ENCODE data around the gene CHMP2A.

Gene CHMP2A

GRCh38 chr19:58513694-58514563 lies 41.0 kb downstream of the CHMP2A start:
- Histone ChIP-seq H3K9me3 (ENCODE audit: insufficient read depth, low read depth, low read length) (no peaks in the 10 kb centered on the region), H3K4me1 (ENCODE audit: insufficient read depth, low read length, poor library complexity, severe bottlenecking) (peaks cover 29% of the 10 kb centered on the region), H3K27me3 (ENCODE audit: insufficient read depth, low read length, poor library complexity, severe bottlenecking) (no peaks in the 10 kb centered on the region), H3K9ac (ENCODE audit: low read depth, low read length, poor library complexity, severe bottlenecking) (peak overlapping the region; percentile 94), H3K4me3 (ENCODE audit: low read length, poor library complexity, severe bottlenecking) (peak overlapping the region; percentile 94), H4K20me1 (ENCODE audit: insufficient read depth, low read length, poor library complexity, severe bottlenecking) (no peaks in the 10 kb centered on the region), H3K9me2 (replicated peaks; ENCODE audit: low read depth, low read length) (no peaks in the 10 kb centered on the region), H3K79me2 (ENCODE audit: insufficient read depth, low read length) (peaks cover 45% of the 10 kb centered on the region), H3F3A (ENCODE audit: low read depth) (no peaks in the 10 kb centered on the region), H2AFZ (ENCODE audit: low read length) (peak overlapping the region; percentile 55; the same call in 1 of the 2 replicates), H3K4me2 (ENCODE audit: low read depth, low read length, poor library complexity, severe bottlenecking) (peak overlapping the region; percentile 100), H3K36me3 (ENCODE audit: insufficient read depth, low read length) (no peaks in the 10 kb centered on the region)
- TF ChIP-seq EZH2phosphoT487 (IDR thresholded peaks at IDR 0.05; ENCODE audit: borderline replicate concordance): no peak
- peak; percentile 76 for TF ChIP-seq CTCF (conservative IDR thresholded peaks at IDR 0.05; ENCODE audit: low read length)

GRCh38 chr19:58513213-58513693 lies 41.7 kb downstream of the CHMP2A start:
- Histone ChIP-seq H2AFZ (ENCODE audit: low read length) (peak overlapping the region; percentile 55; the same call in 1 of the 2 replicates), H3K9me2 (replicated peaks; ENCODE audit: low read depth, low read length) (no peaks in the 10 kb centered on the region), H3K4me1 (ENCODE audit: insufficient read depth, low read length, poor library complexity, severe bottlenecking) (peaks cover 27% of the 10 kb centered on the region), H3K9ac (ENCODE audit: low read depth, low read length, poor library complexity, severe bottlenecking) (peak overlapping the region; percentile 94), H3K27me3 (ENCODE audit: insufficient read depth, low read length, poor library complexity, severe bottlenecking) (no peaks in the 10 kb centered on the region), H3F3A (ENCODE audit: low read depth) (no peaks in the 10 kb centered on the region), H3K4me3 (ENCODE audit: low read length, poor library complexity, severe bottlenecking) (peak overlapping the region; percentile 94), H3K36me3 (ENCODE audit: insufficient read depth, low read length) (no peaks in the 10 kb centered on the region), H3K4me2 (ENCODE audit: low read depth, low read length, poor library complexity, severe bottlenecking) (peak overlapping the region; percentile 100), H4K20me1 (ENCODE audit: insufficient read depth, low read length, poor library complexity, severe bottlenecking) (no peaks in the 10 kb centered on the region), H3K79me2 (ENCODE audit: insufficient read depth, low read length) (peaks cover 39% of the 10 kb centered on the region), H3K9me3 (ENCODE audit: insufficient read depth, low read depth, low read length) (no peaks in the 10 kb centered on the region)
- no peak for TF ChIP-seq EZH2phosphoT487 (IDR thresholded peaks at IDR 0.05; ENCODE audit: borderline replicate concordance)
- TF ChIP-seq CTCF (conservative IDR thresholded peaks at IDR 0.05; ENCODE audit: low read length): no peak

GRCh38 chr19:58511353-58512208 lies 43.3 kb downstream of the CHMP2A start, which contains the start of gene SLC27A5:
SLC27A5 (minus strand) TSS chr19:58511992; CDS start chr19:58511955, 37 bp downstream.
- H3K4me2 ChIP-seq (ENCODE audit: low read depth, low read length, poor library complexity, severe bottlenecking): no peak within 1 kb of the TSS
- no peak for TF ChIP-seq EZH2phosphoT487 (IDR thresholded peaks at IDR 0.05; ENCODE audit: borderline replicate concordance)
- no peak for TF ChIP-seq CTCF (conservative IDR thresholded peaks at IDR 0.05; ENCODE audit: low read length)

More at GRCh38 chr19:58511353-58512208, 43.3 kb downstream of the CHMP2A start, which contains the start of gene SLC27A5:
- Histone ChIP-seq H3K79me2 (ENCODE audit: insufficient read depth, low read length) (peaks cover 23% of the 10 kb centered on the region; the same call in 1 of the 2 replicates), H2AFZ (ENCODE audit: low read length) (no peak within 1 kb of the TSS), H3K4me1 (ENCODE audit: insufficient read depth, low read length, poor library complexity, severe bottlenecking) (peaks cover 23% of the 10 kb centered on the region), H3K9me2 (replicated peaks; ENCODE audit: low read depth, low read length) (no peaks in the 10 kb centered on the region), H3K9me3 (ENCODE audit: insufficient read depth, low read depth, low read length) (no peaks in the 10 kb centered on the region), H3K27me3 (ENCODE audit: insufficient read depth, low read length, poor library complexity, severe bottlenecking) (no peaks in the 10 kb centered on the region), H3K9ac (ENCODE audit: low read depth, low read length, poor library complexity, severe bottlenecking) (no peak within 1 kb of the TSS), H3K36me3 (ENCODE audit: insufficient read depth, low read length) (no peaks in the 10 kb centered on the region), H4K20me1 (ENCODE audit: insufficient read depth, low read length, poor library complexity, severe bottlenecking) (no peaks in the 10 kb centered on the region), H3K4me3 (ENCODE audit: low read length, poor library complexity, severe bottlenecking) (no peak within 1 kb of the TSS), H3F3A (ENCODE audit: low read depth) (no peaks in the 10 kb centered on the region)

Measured in Loucy (cell line).